Ecto neural progenitor cell (in vitro differentiated cells): ENCODE data around the gene EFCAB7.
"Not testable (repeated sequence)": the region's sequence is repeated elsewhere in the genome, so short reads cannot be mapped to it uniquely, and the experiment has no call there.

Source experiments
- DNase-seq: peaks from one replicate; pipeline ENCODE4 v3.0.0-alpha.2; 2018; ENCODE audit warnings: low spot score

Gene EFCAB7

GRCh38 chr1:63555480-63555879 is 32.2 kb downstream of the EFCAB7 start:
- no peak for DNase-seq

- DNase-seq, result no peak
These were observed 34.2 kb downstream of the EFCAB7 start for GRCh38 chr1:63557365-63557987.

- DNase-seq, result no peak
These were observed 36.0 kb downstream of the EFCAB7 start for GRCh38 chr1:63559357-63559756.

GRCh38 chr1:63563745-63564144 is 40.4 kb downstream of the EFCAB7 start:
- DNase-seq, result no peak

- DNase-seq, result no peak
These were observed 45.7 kb downstream of the EFCAB7 start for GRCh38 chr1:63569068-63569467.

- DNase-seq, result no peak
These were observed 46.5 kb downstream of the EFCAB7 start for GRCh38 chr1:63569640-63570316.

GRCh38 chr1:63572686-63573085 is 49.4 kb downstream of the EFCAB7 start:
- DNase-seq, result not testable (repeated sequence)

GRCh38 chr1:63574203-63574796 is 51.0 kb downstream of the EFCAB7 start:
- DNase-seq, result not testable (repeated sequence)

GRCh38 chr1:63575340-63575826 is 52.1 kb downstream of the EFCAB7 start:
- DNase-seq, result no peak

GRCh38 chr1:63586326-63586725 is 63.0 kb downstream of the EFCAB7 start:
- DNase-seq, result not testable (repeated sequence)

- DNase-seq, result no peak
These were observed 66.8 kb downstream of the EFCAB7 start for GRCh38 chr1:63590166-63590560.

GRCh38 chr1:63592536-63593302 is 69.4 kb downstream of the EFCAB7 start:
- DNase-seq, result no peak

GRCh38 chr1:63593303-63593885 is 70.1 kb downstream of the EFCAB7 start, which contains the start of gene PGM1:
Gene PGM1, plus strand, starts transcription at chr1:63593411. Its CDS starts 78 bp downstream, at chr1:63593489.
- peak; percentile 84 for DNase-seq

GRCh38 chr1:63593886-63594605 is 70.7 kb downstream of the EFCAB7 start:
- peak; percentile 76 for DNase-seq

- no peak for DNase-seq
These were observed 72.1 kb downstream of the EFCAB7 start for GRCh38 chr1:63595435-63595834.

GRCh38 chr1:63599799-63600198 is 76.5 kb downstream of the EFCAB7 start:
- no peak for DNase-seq

- no peak for DNase-seq
These were observed 76.9 kb downstream of the EFCAB7 start for GRCh38 chr1:63600248-63600647.

- no peak for DNase-seq
These were observed 77.7 kb downstream of the EFCAB7 start for GRCh38 chr1:63601061-63601460.

GRCh38 chr1:63601463-63601862 is 78.1 kb downstream of the EFCAB7 start:
- DNase-seq, result no peak

- DNase-seq, result no peak
These were observed 78.6 kb downstream of the EFCAB7 start for GRCh38 chr1:63601912-63602311.

GRCh38 chr1:63602629-63603028 is 79.3 kb downstream of the EFCAB7 start:
- DNase-seq, result no peak
